ENCODE results near the gene PROSER3. TPM values are rescaled to one million over a fixed set of nuclear protein-coding genes. Genes with fewer than 3 reads are reported as not detected.

The PROSER3 gene
- total and polyA plus RNA-seq, 9 of the 15 experiments (the other 6 are each of a cell fraction or from before 2014, with no cell fraction given) = 1.0 to 39.5 (median 5.1) TPM

DNA sequence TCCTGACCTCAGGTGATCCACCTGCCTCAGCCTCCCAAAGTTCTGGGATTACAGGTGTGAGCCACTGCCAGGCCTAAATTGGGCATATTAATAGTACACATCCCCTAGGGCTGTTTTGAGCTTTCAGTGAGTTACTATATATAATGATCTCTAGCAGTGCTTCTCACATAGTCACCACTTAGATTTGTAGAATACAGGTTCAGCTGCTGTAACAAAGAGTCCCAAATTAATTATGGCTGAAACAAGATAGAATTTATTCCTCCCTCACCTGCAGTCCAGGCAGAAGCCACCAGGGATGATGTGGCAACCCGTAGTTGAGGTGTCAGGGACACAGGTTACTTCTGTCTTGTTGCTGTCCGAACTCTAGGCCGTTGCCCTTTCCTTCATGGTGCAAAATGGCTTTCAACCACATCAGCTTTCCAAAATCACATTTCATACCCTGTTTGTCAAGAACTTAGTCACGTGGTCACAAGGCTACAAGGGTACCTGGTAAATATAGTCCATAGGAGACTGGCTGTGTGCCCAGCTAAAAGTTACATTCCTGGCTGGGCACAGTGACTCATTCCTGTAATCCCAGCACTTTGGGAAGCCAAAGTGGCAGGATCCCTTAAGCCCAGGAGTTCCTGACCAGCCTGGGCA, 2.9 kb downstream of the PROSER3 start:
- ChIA-PET POLR2A (interaction anchor here (1.2 to 2.0 kb wide), 2 partner anchors 9 to 12 kb away, joined by 4 to 9 read pairs; no protein-coding TSS in a partner anchor), CTCF (ENCODE audit: low intra/inter-chr PET ratio) (interaction anchor here (0.5 kb wide), 1 partner anchor 12 kb away, joined by 3 read pairs; no protein-coding TSS in a partner anchor)
- no peaks in the 10 kb centered on the region; the same call in 1 of the 2 replicates for H3K9me3 ChIP-seq (replicated peaks; ENCODE audit: control insufficient read depth, insufficient read depth, low read depth, low read length)
- intact Hi-C loops (cut with micrococcal nuclease) (no loop called here), in situ Hi-C loops (cut with MboI) (no loop called here)
- H3K79me2 ChIP-seq (ENCODE audit: control insufficient read depth, insufficient read depth, low read length) = peaks cover 17% of the 10 kb centered on the region
- peaks cover 13 to 25% of the 10 kb centered on the region in 2 experiments for H3K4me1 ChIP-seq (replicated peaks in 1 of 2; ENCODE audit: control insufficient read depth in 2 of 2, insufficient read depth in 2 of 2, low read length in 2 of 2)
- no peaks in the 10 kb centered on the region for H3K27me3 ChIP-seq (ENCODE audit: control insufficient read depth in 2 of 2, insufficient read depth in 2 of 2, low read length in 2 of 2)
- peak; percentile 99 for TF ChIP-seq ZNF12 (CRISPR knock-in tag; IDR thresholded peaks at IDR 0.05)
- TF ChIP-seq MCM5 (IDR thresholded peaks at IDR 0.05; ENCODE audit: low read depth) = no peak
- H3K27ac ChIP-seq (ENCODE audit: extremely low read depth, low read depth, low read length) = no peak overlapping the region
- H3K9ac ChIP-seq (ENCODE audit: insufficient read depth in 1 of 2, low read depth in 2 of 2, low read length in 2 of 2) = no peak overlapping the region
- H3K4me3 ChIP-seq = no peak overlapping the region
- no peak overlapping the region for H3K4me2 ChIP-seq (ENCODE audit: insufficient read depth, low read length)
- H3K36me3 ChIP-seq (ENCODE audit: control insufficient read depth, insufficient read depth, low read length) = peaks cover 38% of the 10 kb centered on the region; the same call in 2 of the 3 replicates
- no TSS peak for BruUV-seq (replicated peaks)
- no peak for DNase-seq (ENCODE audit: extremely low read depth in 1 of 4, low spot score in 3 of 4)
- no peaks in the 10 kb centered on the region; the same call in 1 of the 2 replicates for H4K20me1 ChIP-seq (replicated peaks; ENCODE audit: control insufficient read depth, insufficient read depth, low read length)
- no peak for FAIRE-seq
- H2AFZ ChIP-seq (ENCODE audit: low read depth, low read length) = no peak overlapping the region
- no peak for ATAC-seq
- WGBS (ENCODE audit: insufficient coverage, low coverage, missing lambda C conversion rate) = 96% methylated on average over 4 of the region's 4 CpGs
- no peaks in the 10 kb centered on the region for H3K9me1 ChIP-seq (ENCODE audit: control insufficient read depth, insufficient read depth, low read length)

GRCh38 chr19:35764432-35765315, 6.7 kb downstream of the PROSER3 start:
- in situ Hi-C loops (cut with MboI) = no loop called here

More at GRCh38 chr19:35764432-35765315, 6.7 kb downstream of the PROSER3 start:
- Histone ChIP-seq H3K9me3 (replicated peaks; ENCODE audit: control insufficient read depth, insufficient read depth, low read depth, low read length) (no peaks in the 10 kb centered on the region; the same call in 1 of the 2 replicates), H3K9me1 (ENCODE audit: control insufficient read depth, insufficient read depth, low read length) (no peaks in the 10 kb centered on the region), H3K79me2 (ENCODE audit: control insufficient read depth, insufficient read depth, low read length) (peaks cover 3% of the 10 kb centered on the region), H3K27me3 (ENCODE audit: control insufficient read depth in 2 of 2, insufficient read depth in 2 of 2, low read length in 2 of 2) (no peaks in the 10 kb centered on the region), H3K4me1 (replicated peaks in 1 of 2; ENCODE audit: control insufficient read depth in 2 of 2, insufficient read depth in 2 of 2, low read length in 2 of 2) (peaks cover 0 to 21% of the 10 kb centered on the region in 2 experiments; a peak in 2 of 5 replicates), H3K4me3 (no peak overlapping the region), H4K20me1 (replicated peaks; ENCODE audit: control insufficient read depth, insufficient read depth, low read length) (no peaks in the 10 kb centered on the region), H3K4me2 (ENCODE audit: insufficient read depth, low read length) (no peak overlapping the region), H2AFZ (ENCODE audit: low read depth, low read length) (no peak overlapping the region), H3K9ac (ENCODE audit: insufficient read depth in 1 of 2, low read depth in 2 of 2, low read length in 2 of 2) (0 out of 4 replicates have a peak overlapping the region, but pooled peaks of 1 of the 2 experiments have one; percentile 33), H3K27ac (ENCODE audit: extremely low read depth, low read depth, low read length) (no peak overlapping the region), H3K36me3 (ENCODE audit: control insufficient read depth, insufficient read depth, low read length) (peaks cover 56% of the 10 kb centered on the region; the same call in 2 of the 3 replicates)
- TF ChIP-seq PHF21A (IDR thresholded peaks at IDR 0.05; ENCODE audit: borderline replicate concordance, low read depth) = no peak
- peak; percentile 52; the same call in 1 of the 2 replicates for TF ChIP-seq SPI1 (IDR thresholded peaks at IDR 0.05; ENCODE audit: borderline replicate concordance, low read depth, low read length)
- DNase-seq (ENCODE audit: extremely low read depth in 1 of 4, low spot score in 3 of 4) (no peak), FAIRE-seq (no peak), ATAC-seq (no peak)
- WGBS (ENCODE audit: insufficient coverage, low coverage, missing lambda C conversion rate) = 85% methylated on average over 15 of the region's 17 CpGs
- intact Hi-C loops (cut with micrococcal nuclease) = no loop called here
- no TSS peak for BruUV-seq (replicated peaks)
- CTCF ChIA-PET (ENCODE audit: low intra/inter-chr PET ratio) = no interaction called here
- POLR2A ChIA-PET = interaction anchor here (0.7 to 1.2 kb wide), 2 partner anchors 10 to 14 kb away, joined by 3 to 4 read pairs; no protein-coding TSS in a partner anchor

All from K562 (cell line).